HG03175 (cell line): ENCODE measurements around the gene ATAD2B.

ENCODE experiments used
- ATAC-seq: cut with Tn5 transposase; IDR thresholded peaks from one replicate; pipeline ENCODE4 v1.9.1; 2021; ENCODE audit warnings: mild to moderate bottlenecking, moderate library complexity; ENCODE audit not compliant: unreplicated experiment

The ATAD2B gene

DNA sequence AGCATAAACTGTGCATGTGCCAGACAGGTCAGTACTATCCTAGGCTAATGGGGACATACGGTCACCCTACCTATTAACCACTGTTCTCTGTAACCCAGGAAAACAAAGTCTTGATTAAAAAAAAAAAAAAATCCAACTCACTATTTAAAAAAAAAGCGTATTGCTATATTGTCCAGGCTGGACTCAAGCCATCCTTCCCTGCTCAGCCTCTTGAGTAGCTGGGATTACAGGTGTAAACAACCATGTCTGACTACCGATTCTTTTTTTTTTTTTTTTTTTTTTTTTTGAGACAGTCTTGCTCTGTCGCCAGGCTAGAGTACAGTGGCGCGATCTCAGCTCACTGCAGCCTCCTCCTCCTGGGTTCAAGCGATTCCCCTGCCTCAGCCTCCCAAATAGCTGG, 11.6 kb downstream of the ATAD2B start:
- no peak for ATAC-seq

DNA sequence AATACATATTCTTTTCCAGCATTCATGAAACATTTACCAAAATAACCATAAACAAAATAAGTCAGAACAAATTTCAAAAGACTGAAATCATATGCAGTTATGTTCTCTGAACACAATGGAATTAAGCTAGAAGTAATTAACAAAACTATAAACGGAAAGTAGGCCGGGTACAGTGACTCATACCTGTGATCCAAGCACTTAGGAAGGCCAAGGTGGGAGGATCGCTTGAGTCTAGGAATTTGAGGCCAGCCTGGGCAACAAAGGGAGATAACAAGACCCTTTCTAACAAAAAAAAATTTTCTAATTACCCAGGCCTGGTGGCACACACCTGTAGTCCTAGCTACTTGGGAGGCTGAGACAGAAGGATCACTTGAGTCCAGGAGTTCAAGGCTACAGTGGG, 14.9 kb downstream of the ATAD2B start:
- ATAC-seq: no peak

DNA sequence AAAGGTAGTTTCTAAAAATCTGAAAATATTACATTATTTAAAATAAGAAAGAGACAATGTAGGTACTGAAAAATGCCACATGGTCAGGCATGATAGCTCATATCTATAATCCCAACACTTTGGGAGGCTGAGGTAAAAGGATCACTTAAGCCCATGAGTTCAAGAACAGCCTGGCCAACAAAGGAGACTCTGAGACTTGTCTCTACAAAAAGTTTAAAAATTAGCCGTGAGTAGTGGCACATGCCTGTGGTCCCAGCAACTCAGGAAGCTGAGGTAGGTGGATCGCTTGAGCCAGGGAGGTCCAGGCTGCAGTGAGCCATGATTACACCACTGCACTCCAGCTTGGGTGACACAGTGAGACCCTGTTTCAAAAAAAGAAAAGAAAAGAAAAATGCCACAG, 21.8 kb downstream of the ATAD2B start:
- no peak for ATAC-seq

DNA sequence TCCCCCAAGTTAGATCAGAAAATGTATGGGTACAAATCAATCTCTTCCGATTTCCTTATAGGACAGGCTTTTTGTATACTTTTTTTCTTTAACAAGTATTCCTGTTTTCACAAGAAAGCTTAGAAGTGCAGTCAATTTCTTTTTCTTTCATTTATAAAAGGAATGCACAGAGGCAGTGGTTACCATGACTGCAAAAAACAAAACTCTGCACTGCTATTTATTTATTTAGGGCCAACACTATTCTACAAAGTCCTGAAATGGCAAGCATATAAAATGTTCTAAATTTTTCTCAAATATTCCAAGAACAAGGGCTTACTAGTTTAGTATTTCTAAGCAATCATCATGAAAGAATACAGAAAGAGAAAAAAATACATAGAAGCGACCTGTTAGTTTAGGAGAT, 22.2 kb downstream of the ATAD2B start:
- no peak for ATAC-seq

DNA sequence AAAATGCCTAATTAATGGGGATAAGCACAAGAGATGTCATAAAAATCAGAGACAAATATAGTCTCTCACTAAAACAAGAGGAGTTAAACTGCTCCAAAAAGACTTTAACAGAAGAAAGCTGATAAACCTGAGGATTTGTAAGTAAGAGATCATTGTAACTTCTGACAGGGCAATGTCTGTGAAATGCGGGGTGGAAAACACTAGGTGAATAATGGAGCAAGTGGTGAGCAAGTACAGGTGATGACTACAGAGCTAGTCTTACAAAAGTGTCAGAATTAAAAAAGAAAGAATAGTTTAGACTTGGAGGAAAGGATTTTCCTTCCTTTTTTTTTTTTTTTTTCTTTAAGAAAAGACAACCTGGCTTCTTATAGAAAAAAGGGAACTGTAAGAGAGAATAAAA, 22.7 kb downstream of the ATAD2B start:
- no peak for ATAC-seq

DNA sequence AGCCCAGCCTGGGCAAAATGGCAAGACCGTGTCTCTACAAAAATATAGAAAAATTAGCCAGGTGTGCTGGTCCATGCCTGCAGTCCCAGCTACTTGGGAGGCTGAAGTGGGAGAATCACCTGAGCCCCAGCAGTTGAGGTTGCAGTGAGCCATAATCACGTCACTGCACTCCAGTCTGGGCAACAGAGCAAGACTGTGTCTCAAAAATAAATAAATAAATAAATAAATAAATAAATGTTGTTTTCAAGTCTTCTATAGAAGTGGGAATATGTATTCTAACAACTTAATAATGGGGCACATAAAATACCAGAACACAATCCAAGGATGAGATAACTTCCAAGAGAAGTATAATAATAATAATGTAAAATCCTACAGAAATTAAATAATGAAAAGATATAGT, 23.9 kb downstream of the ATAD2B start:
- ATAC-seq: no peak

DNA sequence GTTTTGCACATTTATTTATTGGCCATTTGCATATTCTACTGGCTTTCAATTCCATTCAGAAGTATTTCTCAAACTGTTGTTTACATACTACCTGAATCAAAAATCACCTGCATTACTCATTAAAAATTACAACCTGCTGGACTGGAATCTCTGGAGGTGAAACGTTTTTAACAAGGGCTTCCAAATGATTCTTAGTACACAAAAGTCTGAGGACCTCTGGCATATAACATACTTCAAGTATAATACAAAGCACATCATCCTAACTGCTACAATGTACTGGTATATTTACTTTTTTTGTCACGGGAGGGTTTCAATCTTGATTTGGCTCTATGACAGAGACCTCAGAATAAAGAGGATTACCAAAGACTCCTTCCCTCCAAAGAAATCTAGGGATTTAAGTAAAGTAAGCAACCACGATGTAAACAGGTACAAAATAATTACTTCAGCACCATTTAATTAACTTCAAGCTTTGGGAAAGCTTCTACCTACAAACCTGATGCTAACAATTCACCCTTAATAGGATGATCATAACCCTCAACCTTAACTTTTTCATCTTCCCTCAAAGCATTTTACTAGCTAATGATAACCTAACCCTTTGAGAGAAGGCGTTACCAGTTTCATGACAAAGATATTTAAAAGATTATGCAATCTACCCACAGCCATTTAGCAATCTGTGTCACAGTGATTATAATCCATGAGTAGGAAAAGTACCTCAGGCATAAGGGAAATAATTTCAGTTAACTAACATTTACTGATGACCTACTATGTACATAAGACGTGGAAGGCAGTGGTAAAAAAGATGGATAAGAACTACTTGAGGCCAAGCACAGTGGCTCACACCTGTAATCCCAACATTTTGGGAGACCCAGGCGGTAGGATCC, 24.7 kb downstream of the ATAD2B start:
- ATAC-seq: no peak

DNA sequence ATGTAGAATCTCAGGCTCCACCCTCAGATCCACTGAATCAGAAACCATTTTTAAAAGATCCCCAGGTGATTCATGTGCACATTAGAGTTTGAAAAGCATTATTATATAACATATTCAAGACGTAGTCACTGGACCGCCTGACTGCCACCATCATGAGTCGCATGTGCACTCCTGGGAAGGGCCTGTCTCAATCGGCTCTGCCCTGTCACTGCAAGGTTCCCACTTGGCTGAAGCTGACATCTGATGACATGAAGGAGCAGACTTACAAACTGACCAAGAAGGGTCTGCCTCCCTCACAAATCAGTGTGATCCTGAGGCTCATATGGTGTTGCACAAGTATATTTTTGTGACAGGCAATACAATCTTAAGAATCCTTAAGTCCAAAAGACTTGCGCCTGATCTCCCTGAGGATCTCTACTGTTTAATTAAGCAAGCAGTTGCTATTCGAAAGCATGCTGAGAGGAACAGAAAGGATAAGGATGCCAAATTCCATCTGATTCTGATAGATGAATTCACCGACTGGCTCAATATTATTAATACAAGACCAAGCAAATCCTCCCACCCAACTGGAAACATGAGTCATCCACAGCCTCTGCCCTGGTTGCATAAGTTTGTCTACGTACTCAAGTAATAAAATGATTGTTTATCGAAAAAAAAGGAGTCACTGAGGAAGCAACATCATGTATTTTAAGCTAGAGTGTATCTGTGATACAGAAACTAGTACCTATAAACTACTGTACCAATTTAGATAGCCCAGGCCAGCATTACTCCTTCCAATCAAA, 26.2 kb downstream of the ATAD2B start:
- no peak for ATAC-seq

DNA sequence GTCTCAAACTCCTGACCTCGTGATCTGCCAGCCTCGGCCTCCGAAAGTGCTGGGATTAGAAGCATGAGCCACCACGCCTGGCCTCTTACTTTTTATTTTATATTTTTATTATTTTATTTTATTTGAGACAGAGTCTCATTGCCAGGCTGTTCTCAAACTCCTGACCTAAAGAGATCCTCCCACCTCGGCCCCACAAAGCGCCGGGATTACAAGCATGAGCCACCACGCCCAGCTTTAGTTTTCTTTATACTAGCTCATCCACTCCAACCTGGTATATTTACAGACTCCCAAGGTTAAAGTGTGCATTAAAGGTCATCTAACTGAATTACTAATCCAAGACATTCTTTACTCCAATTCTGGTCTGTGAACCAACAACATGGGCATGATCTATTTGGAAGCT, 26.8 kb downstream of the ATAD2B start:
- ATAC-seq: no peak

DNA sequence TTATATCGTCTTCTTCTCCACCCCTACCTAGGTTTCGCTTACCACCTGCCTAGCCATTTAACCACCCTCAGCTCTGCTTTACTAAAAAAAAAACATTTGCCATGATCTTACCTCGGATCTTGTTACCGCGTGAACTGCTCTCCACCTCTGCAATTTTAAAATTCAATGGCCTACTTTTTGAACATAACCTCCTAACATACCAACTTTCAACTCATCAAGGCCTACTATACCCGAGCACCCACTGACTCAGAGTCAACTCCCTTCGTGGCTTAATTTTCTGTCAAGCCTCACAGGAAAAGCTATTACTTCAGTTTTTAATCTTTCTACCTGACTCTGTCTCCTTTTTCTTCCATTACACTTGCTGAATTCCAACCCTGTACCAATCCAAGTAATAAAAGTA, 55.7 kb downstream of the ATAD2B start:
- ATAC-seq: no peak

DNA sequence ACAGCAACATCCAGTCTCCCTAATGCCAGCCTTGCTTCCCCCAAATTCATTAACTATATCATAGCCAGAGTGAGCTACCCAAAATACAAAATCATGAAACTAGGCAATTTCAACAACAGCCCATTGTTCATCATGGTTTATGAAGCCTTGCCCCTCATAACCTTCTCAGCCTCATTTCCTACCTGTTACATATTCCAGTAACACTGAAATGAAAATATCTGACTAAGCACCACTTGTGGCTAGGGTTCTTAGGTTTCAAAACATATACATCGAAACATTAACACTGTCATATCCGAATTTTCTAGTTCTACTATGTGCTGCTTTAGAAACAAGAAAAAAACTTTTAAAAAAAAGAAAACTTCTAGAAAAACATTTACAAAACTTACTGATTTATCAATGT, 59.5 kb downstream of the ATAD2B start:
- no peak for ATAC-seq

DNA sequence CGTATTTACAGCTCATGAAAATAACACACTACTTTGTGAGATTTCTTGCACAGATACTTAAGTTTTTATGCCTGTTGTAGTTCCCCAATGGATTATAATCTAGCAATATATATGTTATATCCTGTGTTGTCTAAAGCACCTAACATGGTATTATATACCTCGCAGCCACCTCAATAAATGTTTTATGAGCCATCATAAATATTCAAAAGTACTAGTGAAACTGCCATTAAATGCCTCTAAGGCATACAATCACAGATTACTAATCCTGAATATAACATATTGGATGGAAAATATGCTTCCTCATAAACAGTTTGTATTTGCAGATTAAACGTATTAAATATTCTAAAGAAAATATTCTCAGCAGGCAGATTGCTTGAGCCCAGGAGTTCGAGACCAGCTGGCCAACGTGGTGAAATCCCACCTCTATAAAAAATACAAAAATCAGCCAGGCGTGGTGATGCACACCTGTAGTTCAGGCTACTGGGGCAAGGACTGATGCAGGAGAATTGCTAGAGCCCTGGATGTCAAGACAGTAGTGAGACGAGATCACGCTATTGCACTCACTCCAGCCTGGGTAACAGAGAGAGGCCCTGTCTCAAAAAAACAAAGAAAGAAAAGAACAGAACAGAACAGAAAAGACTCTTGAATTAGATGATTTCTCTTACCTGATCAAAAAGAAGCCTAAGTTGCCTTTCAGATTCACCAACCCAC, 64.1 kb downstream of the ATAD2B start:
- no peak for ATAC-seq

DNA sequence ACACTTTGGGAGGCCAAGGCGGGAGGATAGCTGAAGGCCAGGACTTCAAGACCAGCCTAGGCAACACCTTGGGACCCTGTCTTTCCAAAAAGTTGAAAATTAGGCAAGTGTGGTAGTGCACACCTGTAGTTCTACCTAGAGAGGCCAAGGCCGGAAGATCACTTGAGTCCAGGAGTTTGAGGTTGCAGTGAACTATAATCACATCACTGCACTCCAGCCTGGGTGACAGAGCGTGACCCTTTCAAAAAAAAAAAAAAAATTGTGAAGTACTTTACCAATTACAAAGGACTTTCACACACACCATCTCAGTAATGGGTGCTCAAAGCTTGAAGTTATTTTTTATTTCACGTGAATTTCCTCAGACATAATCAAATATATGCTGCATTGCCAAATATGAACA, 65.0 kb downstream of the ATAD2B start:
- ATAC-seq: no peak

DNA sequence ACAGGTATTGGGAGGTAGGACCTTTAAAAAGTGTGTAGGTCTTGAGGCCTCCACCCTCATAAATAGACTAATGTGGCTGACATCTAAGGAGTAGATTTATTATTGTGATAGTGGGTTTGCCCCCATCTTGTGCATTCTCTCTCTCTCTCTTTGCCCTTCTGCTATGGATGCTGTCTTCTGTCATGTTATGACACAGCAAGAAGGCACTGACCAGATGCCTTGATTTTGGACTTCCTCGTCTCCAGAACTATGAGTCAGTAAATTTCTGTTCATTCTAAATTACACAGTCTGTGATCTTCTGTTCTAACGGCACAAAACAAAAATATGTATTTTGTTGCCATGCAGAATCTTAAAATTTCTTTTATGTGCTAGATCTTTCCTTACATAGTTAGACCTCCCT, 66.9 kb downstream of the ATAD2B start:
- ATAC-seq: no peak

DNA sequence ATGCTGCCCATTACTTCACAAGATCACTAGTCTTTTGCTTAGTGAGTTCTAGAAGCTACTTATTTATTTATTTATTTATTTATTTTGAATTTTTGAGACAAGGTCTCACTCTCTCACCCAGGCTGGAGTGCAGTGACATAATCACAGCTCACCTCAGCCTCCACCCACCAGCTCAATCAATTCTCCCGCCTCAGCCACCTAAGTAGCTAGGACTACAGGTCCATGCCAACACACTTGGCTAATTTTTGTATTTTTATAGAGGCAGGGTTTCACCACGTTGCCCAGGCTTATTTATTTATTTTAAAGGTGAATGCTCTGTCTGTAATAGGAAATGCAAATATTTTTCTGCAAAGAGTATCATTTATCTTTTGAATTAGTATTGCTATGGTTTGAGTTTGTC, 67.7 kb downstream of the ATAD2B start:
- ATAC-seq: no peak

DNA sequence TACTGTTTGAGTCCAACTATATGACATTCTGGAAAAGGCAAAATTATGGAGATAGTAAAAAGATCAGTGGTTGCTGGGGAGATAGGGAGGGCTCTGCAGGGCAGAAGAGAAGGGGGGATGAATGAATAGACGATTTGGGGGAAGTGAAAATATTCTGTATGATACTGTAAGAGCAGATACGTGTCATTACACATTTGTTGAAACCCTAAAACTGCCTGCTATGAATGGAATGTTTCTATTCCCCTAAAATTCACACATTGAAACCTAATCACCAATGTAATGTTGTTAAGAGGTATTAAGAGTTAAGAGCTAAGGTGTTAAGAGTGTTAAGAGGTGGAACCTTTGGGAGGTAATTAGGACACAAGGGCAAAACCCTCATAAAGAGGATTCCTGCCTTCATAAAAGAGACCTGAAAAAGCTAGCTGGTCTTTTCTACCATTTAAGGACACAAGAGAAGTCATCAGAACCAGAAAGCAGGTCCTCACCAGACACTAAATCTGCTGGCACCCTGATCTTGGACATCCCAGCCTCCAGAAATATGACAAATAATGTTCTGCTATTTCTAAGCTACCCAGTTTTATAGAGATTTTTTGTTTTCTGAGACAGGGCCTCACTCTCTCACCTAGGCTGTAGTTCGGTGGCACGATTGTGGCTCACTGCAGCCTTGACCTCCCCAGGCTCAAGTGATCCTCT, 76.2 kb downstream of the ATAD2B start:
- peak; percentile 59 for ATAC-seq

DNA sequence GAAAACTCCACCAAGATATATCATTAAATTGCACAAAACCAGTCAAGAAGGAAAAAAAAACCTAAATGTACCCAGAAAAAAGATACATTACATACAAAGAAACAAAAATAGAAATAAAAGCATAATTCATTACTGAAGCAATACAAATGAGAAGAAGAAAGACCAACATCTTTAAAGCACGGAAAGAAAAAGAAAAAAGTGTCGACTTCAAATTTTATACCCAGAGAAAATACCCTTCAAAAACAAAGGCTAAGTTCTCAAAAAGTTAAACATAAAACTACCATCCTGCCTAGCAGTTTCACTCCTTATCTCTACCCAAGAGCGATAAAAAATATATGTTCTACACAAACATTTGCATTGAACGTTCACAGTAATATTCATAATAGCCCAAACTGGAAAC, 82.0 kb downstream of the ATAD2B start:
- ATAC-seq: no peak

DNA sequence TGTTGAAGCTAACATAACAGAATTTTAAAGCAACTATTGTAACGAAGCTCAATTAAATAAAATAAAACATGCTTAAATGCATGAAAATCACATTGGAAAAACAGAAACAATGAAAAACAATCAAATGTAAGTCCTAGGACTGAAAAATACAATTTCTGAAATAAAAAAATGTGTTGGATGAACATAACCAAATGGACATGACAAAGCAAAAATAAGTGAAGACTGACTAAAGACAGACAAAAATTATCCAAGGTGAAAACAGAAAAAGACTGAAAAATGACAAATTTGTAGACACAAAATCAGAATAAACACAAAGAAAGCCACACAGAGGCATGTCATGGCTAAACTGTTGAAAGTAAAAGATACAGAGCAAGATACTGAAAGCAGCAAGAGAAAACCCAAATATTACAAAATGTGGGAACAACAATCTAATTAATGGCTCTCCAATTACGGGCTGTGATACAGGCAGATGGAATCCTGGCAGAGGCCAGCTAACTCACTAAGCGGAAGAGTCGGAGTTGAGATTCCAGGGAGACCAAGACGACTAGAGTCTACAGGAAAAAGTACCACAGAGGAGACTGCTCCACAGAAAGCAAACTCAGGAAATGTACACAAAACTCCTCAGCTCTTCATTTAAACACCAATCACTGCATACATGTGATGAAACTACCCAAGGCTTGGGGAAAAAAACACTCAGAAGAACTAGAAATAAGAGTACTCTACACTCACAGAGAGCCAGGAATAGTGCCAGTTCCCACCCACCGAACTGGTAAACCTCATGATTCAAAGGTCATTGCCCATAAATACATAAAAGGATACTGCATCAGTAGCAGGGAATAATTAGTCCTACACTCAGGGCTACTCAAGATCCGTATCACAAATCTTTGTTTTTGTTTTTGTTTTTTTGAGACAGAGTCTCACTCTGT, 83.6 kb downstream of the ATAD2B start:
- ATAC-seq: no peak

DNA sequence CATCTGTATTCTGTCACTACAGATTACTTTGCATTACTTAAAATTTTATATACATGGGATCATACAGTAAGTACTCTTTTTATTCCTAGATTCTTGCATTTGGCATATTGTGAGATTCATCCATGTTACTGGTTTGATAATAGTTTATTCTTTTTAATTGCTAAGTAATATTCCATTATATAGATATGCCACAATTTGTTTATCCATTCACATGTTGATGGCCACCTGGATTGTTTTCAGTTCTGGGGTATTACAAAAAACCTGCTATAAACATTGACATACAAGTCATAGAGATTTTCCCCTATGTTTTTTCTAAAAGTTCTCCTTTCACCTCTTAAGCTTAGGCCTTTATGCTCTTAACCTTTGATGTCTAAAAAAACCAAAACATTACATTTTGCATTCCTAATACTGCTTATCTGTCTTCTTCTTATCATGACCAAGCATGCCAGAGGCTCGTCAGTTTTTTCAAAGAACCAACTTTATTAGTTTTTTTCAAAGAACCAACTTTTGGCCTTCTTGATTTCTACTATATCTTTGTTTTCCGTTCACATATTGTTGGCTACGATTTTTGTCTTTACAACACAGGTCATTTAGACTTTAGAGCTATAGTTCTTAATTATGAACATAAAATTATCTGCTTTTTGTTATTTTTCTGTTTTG, 86.9 kb downstream of the ATAD2B start:
- no peak for ATAC-seq
